ENCODE data around the gene NFIB.
A peak's percentile ranks its signal among the peaks of the same experiment; 100 is the strongest.

Gene NFIB

GRCh38 chr9:14322211-14323082, 8.5 kb upstream of the NFIB start:
- H3K27ac ChIP-seq (ENCODE audit: low read length) = peak overlapping the region; percentile 21; the same call in 1 of the 2 replicates
- H3K4me2 ChIP-seq (ENCODE audit: low read depth, low read length) = peak overlapping the region; percentile 81
- peak overlapping the region; percentile 64 for H3K4me3 ChIP-seq (ENCODE audit: low read length)
- no peaks in the 10 kb centered on the region for H3K79me2 ChIP-seq (ENCODE audit: low read length)
- peaks cover 11% of the 10 kb centered on the region for H3K4me1 ChIP-seq (ENCODE audit: low read length)
- peaks cover 22% of the 10 kb centered on the region for H3K27me3 ChIP-seq (replicated peaks; ENCODE audit: insufficient read depth, low read length)
- H3K9me3 ChIP-seq (replicated peaks; ENCODE audit: insufficient read depth, low read length) = no peaks in the 10 kb centered on the region
- no peaks in the 10 kb centered on the region for H3K9me2 ChIP-seq (replicated peaks; ENCODE audit: insufficient read depth, low read length)
- peaks cover 16% of the 10 kb centered on the region for H3F3A ChIP-seq (ENCODE audit: insufficient read depth, low read length)
- H3K9ac ChIP-seq (ENCODE audit: low read length) = peak overlapping the region; percentile 65
- no peaks in the 10 kb centered on the region for H4K20me1 ChIP-seq (ENCODE audit: insufficient read depth, low read length)
- TF ChIP-seq EZH2 (optimal IDR thresholded peaks at IDR 0.05; ENCODE audit: low read depth, low read length) (no peak), CTCF (IDR thresholded peaks at IDR 0.05; ENCODE audit: low read length) (no peak), EZH2phosphoT487 (IDR thresholded peaks at IDR 0.05; ENCODE audit: low read length) (no peak)
- H3K36me3 ChIP-seq (replicated peaks; ENCODE audit: insufficient read depth, low read length) = no peaks in the 10 kb centered on the region
- DNase-seq = peak; percentile 80
- H2AFZ ChIP-seq (ENCODE audit: low read length) = peak overlapping the region; percentile 65

DNA sequence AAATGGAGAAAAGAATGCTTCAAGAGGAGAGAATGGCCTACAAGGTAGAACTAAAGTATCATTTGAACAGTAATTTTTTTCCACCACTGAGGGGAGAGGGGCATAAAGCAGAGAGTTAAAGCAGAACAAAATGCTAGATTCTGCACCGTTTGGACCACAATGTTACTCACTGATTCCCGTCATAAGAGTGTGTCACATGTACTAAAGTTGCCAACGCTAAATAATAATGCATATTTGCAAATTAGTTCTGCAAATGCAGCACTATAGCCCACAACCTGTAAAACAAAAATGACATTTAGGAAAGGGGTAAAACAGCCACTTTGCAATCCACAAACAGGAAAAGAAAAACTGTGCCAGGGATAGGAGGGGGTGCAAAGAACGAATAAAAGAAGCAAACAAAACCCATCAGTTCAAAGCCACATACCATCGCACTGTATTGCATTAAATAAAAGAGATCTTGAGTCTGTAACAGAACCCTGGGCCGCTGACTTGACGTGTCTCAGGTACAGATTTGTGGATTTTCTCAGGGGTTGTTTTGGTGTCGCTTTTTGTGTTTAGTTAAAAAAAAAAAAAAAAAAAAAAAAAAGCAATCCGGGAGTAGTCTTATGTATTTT, 7.7 kb upstream of the NFIB start:
- DNase-seq = no peak
- H3K36me3 ChIP-seq (replicated peaks; ENCODE audit: insufficient read depth, low read length) = no peaks in the 10 kb centered on the region
- H3K4me3 ChIP-seq (ENCODE audit: low read length) = peak overlapping the region; percentile 64; the same call in 1 of the 2 replicates
- peak overlapping the region; percentile 73; the same call in 1 of the 2 replicates for H3K4me2 ChIP-seq (ENCODE audit: low read depth, low read length)
- H3K9me2 ChIP-seq (replicated peaks; ENCODE audit: insufficient read depth, low read length) = no peaks in the 10 kb centered on the region
- H3K9me3 ChIP-seq (replicated peaks; ENCODE audit: insufficient read depth, low read length) = no peaks in the 10 kb centered on the region
- peaks cover 8% of the 10 kb centered on the region; the same call in 1 of the 2 replicates for H3F3A ChIP-seq (ENCODE audit: insufficient read depth, low read length)
- TF ChIP-seq CTCF (IDR thresholded peaks at IDR 0.05; ENCODE audit: low read length) = no peak
- no peak for TF ChIP-seq EZH2phosphoT487 (IDR thresholded peaks at IDR 0.05; ENCODE audit: low read length)
- TF ChIP-seq EZH2 (optimal IDR thresholded peaks at IDR 0.05; ENCODE audit: low read depth, low read length) = no peak
- H4K20me1 ChIP-seq (ENCODE audit: insufficient read depth, low read length) = no peaks in the 10 kb centered on the region
- H3K27ac ChIP-seq (ENCODE audit: low read length) = no peak overlapping the region
- H3K9ac ChIP-seq (ENCODE audit: low read length) = no peak overlapping the region
- H3K27me3 ChIP-seq (replicated peaks; ENCODE audit: insufficient read depth, low read length) = peaks cover 27% of the 10 kb centered on the region
- H3K79me2 ChIP-seq (ENCODE audit: low read length) = no peaks in the 10 kb centered on the region
- peaks cover 3% of the 10 kb centered on the region for H3K4me1 ChIP-seq (ENCODE audit: low read length)
- H2AFZ ChIP-seq (ENCODE audit: low read length) = 0 out of 2 replicates have a peak overlapping the region, but pooled peaks have one; percentile 65

DNA sequence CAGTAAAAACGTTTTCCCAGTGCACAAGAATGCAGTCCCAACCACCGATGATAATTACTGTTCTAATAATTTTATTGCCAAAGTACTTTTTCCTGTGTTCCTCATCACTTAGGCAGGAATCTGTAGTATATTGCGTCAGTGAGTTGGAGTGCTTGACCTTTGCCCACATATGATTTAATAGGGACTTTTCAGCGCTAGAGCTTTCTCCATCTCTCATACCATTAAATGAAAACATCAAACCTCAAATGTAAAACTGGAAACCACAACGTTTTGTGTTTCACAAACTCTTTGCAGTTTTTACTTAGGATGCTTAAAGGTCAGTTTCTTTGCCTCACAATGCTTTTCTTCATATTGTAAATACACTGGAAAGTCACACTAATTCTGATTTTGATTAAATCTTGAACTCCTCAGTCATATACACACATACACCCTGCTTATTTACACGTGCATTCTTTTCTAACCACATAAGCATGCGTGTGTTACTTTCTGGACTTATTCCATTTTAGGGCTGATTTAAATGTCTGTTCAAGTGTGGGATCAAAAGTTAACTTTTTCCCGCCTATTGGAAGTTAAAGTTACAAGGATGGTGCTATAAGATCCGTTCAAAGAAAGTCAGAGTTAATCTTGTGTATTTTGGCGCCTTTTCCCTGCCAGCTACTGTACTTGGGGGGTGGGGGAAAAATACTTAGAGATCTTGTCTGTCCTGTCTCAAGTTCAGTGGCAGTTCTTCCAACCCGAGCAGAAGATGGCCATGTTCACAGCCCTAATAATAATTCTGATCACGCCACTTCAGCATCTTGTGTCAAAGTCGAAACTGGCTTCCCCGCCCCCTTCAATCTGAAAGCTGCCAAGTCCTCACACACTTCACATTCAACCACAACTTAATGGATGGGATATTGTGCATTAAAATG, 6.6 kb upstream of the NFIB start:
- Histone ChIP-seq H3K9ac (ENCODE audit: low read length) (no peak overlapping the region), H2AFZ (ENCODE audit: low read length) (no peak overlapping the region), H3K36me3 (replicated peaks; ENCODE audit: insufficient read depth, low read length) (no peaks in the 10 kb centered on the region), H3K27ac (ENCODE audit: low read length) (no peak overlapping the region), H3F3A (ENCODE audit: insufficient read depth, low read length) (0 out of 2 replicates have a peak, but pooled peaks cover 3% of the 10 kb centered on the region), H3K27me3 (replicated peaks; ENCODE audit: insufficient read depth, low read length) (peaks cover 34% of the 10 kb centered on the region), H3K9me2 (replicated peaks; ENCODE audit: insufficient read depth, low read length) (no peaks in the 10 kb centered on the region), H3K4me3 (ENCODE audit: low read length) (no peak overlapping the region), H3K79me2 (ENCODE audit: low read length) (no peaks in the 10 kb centered on the region), H3K4me2 (ENCODE audit: low read depth, low read length) (no peak overlapping the region), H4K20me1 (ENCODE audit: insufficient read depth, low read length) (no peaks in the 10 kb centered on the region), H3K4me1 (ENCODE audit: low read length) (0 out of 2 replicates have a peak, but pooled peaks cover 3% of the 10 kb centered on the region), H3K9me3 (replicated peaks; ENCODE audit: insufficient read depth, low read length) (no peaks in the 10 kb centered on the region)
- peak; percentile 16 for DNase-seq
- no peak for TF ChIP-seq EZH2 (optimal IDR thresholded peaks at IDR 0.05; ENCODE audit: low read depth, low read length)
- TF ChIP-seq EZH2phosphoT487 (IDR thresholded peaks at IDR 0.05; ENCODE audit: low read length) = no peak
- TF ChIP-seq CTCF (IDR thresholded peaks at IDR 0.05; ENCODE audit: low read length) = no peak
